Measurements from ENCODE around the gene SPI1. TPM values are rescaled to one million over a fixed set of nuclear protein-coding genes. Genes with fewer than 3 reads are reported as not detected.

SPI1 gene
- total RNA-seq, 1 experiment from 2014 or later: not detected

DNA sequence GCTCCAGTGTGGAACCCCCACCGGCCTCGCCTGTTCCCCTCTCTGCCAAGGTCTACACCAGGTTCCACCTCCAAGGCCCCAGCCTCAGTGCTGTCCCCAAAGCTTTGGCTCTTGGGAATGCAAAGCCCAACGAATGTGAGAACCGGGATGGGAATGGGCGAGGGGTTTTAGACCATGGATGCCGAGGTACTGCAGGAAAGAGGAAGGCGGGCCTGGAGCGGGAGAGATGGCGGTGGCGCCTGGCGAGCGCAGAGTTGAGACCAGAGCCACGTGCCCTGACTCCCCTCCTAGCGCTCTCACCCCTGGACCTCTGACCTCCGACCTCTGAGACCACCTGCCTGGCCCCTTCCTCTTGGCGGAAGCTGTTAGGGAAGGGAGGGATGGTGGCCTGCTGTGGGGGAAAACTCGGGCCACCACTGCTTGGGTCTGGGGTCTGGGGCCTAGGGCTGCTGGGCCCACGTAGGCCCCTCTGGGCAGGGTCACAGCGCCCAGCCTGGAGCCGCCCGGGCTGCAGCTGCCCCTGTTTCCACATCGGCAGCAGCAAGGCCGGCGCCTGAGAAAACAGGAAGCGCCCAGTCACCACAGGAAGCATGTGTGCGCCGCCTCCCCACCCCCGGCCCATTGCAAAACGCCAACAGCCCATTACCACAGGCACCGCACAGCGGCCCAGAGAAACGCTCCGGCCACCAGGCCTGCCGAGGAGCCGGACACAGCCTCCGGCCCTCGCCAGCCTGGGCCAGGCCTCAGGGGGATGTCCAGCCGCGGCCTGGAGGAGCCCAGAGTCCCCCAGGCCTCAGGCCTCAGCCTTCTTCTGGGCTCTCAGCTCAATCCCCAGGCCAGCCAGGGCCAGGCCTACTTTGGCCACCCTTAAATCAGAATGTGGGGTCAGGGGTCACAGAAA, 16.2 kb upstream of the SPI1 start:
- no peaks in the 10 kb centered on the region for H3K36me3 Mint-ChIP-seq (ENCODE audit: insufficient read depth, unreplicated experiment)
- H3K4me3 Mint-ChIP-seq (ENCODE audit: unreplicated experiment): no peak overlapping the region
- no peaks in the 10 kb centered on the region for H3K9me3 Mint-ChIP-seq (ENCODE audit: unreplicated experiment)
- intact Hi-C loops (cut with micrococcal nuclease; ENCODE audit: unreplicated experiment): no loop called here
- POLR2A ChIA-PET: no interaction called here
- H3K9me3 ChIP-seq: no peaks in the 10 kb centered on the region
- no TSS peak for BruUV-seq (replicated peaks)
- CTCF ChIA-PET: no interaction called here
- no peaks in the 10 kb centered on the region for H3K4me1 ChIP-seq
- no peaks in the 10 kb centered on the region for H3K36me3 ChIP-seq (ENCODE audit: control insufficient read depth, insufficient read depth, low read length)
- no peaks in the 10 kb centered on the region for H3K27me3 Mint-ChIP-seq (ENCODE audit: insufficient read depth, unreplicated experiment)
- no peaks in the 10 kb centered on the region for H3K27me3 ChIP-seq (replicated peaks; ENCODE audit: control insufficient read depth, insufficient read depth, low read length)
- H3K4me1 Mint-ChIP-seq (ENCODE audit: low read depth, unreplicated experiment): no peaks in the 10 kb centered on the region
- H3K27ac Mint-ChIP-seq (ENCODE audit: unreplicated experiment): no peak overlapping the region
- TF ChIP-seq, protein P1, sequence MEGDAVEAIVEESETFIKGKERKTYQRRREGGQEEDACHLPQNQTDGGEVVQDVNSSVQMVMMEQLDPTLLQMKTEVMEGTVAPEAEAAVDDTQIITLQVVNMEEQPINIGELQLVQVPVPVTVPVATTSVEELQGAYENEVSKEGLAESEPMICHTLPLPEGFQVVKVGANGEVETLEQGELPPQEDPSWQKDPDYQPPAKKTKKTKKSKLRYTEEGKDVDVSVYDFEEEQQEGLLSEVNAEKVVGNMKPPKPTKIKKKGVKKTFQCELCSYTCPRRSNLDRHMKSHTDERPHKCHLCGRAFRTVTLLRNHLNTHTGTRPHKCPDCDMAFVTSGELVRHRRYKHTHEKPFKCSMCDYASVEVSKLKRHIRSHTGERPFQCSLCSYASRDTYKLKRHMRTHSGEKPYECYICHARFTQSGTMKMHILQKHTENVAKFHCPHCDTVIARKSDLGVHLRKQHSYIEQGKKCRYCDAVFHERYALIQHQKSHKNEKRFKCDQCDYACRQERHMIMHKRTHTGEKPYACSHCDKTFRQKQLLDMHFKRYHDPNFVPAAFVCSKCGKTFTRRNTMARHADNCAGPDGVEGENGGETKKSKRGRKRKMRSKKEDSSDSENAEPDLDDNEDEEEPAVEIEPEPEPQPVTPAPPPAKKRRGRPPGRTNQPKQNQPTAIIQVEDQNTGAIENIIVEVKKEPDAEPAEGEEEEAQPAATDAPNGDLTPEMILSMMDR (IDR thresholded peaks at IDR 0.05; ENCODE audit: insufficient read depth in 1 of 2, low read depth in 1 of 2, low read length in 1 of 2, severe bottlenecking in 1 of 2, unreplicated experiment in 1 of 2): no peak
- DNase-seq: no peak
- no peak overlapping the region for H3K4me3 ChIP-seq (ENCODE audit: low read depth, low read length)

DNA sequence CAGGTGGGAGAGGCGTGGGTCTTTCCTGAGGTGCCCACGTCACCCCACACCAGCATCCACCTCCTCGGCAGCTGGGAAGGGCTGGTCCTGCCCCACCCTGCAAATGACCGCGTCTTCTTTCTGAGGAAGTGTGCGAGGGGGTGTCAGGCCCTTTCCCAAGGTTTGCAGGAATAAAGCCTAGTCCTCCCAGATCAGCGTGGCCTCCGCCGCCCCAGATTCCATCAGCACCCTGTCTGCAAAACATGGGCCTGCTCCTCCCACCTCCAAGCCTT, 15.6 kb upstream of the SPI1 start:
- intact Hi-C loops (cut with micrococcal nuclease; ENCODE audit: unreplicated experiment): no loop called here
- CTCF ChIA-PET: no interaction called here
- no peaks in the 10 kb centered on the region for H3K27me3 ChIP-seq (replicated peaks; ENCODE audit: control insufficient read depth, insufficient read depth, low read length)

DNA sequence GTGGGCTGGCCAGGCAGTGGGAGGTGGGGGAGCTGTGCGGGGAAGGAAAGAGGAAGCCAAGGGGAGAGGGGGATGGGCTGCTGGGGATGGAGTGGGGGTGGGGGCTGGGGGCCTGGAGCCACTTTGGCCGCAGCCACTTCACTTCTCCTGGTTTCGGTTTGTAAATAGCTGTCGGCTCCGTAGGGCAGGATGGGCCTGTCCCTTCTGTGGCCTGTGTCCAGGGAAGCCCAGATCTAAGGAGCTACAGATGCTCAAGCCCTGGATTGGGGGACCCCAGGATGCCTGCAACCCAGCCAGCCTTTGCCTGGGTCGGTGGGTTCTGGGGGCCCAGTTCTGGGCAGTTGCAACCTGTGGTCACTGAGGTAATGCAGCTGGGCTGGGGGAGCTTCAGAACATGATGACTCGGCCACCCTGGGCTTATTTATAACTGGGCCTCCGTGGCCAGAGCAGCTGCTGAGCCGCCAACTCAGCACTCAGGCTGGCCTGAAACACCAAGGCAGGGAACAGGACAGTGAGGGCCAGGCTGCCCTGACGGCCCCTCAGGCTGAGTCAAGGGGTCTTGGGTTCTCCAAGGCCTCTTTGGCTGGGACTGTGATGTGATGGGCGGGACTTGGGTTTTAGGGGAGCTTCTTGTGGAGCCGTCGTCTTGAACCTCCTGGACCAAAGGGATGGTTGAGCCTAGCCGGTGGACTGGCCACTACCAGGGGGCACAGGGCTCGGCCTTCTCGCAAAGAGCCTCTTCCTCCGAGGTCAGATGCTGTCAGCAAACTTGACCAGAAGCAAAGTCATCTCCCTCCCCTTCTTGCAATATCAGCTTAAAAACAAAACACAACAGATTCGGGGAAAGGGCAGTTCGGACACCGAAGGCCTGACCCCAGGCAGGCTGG, 15.1 kb upstream of the SPI1 start:
- Mint-ChIP-seq H3K9me3 (ENCODE audit: unreplicated experiment) (no peaks in the 10 kb centered on the region), H3K4me1 (ENCODE audit: low read depth, unreplicated experiment) (no peaks in the 10 kb centered on the region), H3K27ac (ENCODE audit: unreplicated experiment) (no peak overlapping the region), H3K4me3 (ENCODE audit: unreplicated experiment) (no peak overlapping the region), H3K27me3 (ENCODE audit: insufficient read depth, unreplicated experiment) (no peaks in the 10 kb centered on the region), H3K36me3 (ENCODE audit: insufficient read depth, unreplicated experiment) (no peaks in the 10 kb centered on the region)
- Histone ChIP-seq H3K4me1 (no peaks in the 10 kb centered on the region), H3K4me3 (ENCODE audit: low read depth, low read length) (no peak overlapping the region), H3K9me3 (no peaks in the 10 kb centered on the region), H3K36me3 (ENCODE audit: control insufficient read depth, insufficient read depth, low read length) (no peaks in the 10 kb centered on the region), H3K27me3 (replicated peaks; ENCODE audit: control insufficient read depth, insufficient read depth, low read length) (no peaks in the 10 kb centered on the region)
- TF ChIP-seq, protein P1 (IDR thresholded peaks at IDR 0.05; ENCODE audit: insufficient read depth in 1 of 2, low read depth in 1 of 2, low read length in 1 of 2, severe bottlenecking in 1 of 2, unreplicated experiment in 1 of 2): no peak
- CTCF ChIA-PET: no interaction called here
- POLR2A ChIA-PET: no interaction called here
- intact Hi-C loops (cut with micrococcal nuclease; ENCODE audit: unreplicated experiment): no loop called here
- no TSS peak for BruUV-seq (replicated peaks)
- DNase-seq: no peak

More for the DNA sequence above, 15.6 kb upstream of the SPI1 start:
- DNase-seq: no peak
- BruUV-seq (replicated peaks): no TSS peak
- Histone ChIP-seq H3K36me3 (ENCODE audit: control insufficient read depth, insufficient read depth, low read length) (no peaks in the 10 kb centered on the region), H3K4me1 (no peaks in the 10 kb centered on the region), H3K9me3 (no peaks in the 10 kb centered on the region), H3K4me3 (ENCODE audit: low read depth, low read length) (no peak overlapping the region)
- POLR2A ChIA-PET: no interaction called here
- no peaks in the 10 kb centered on the region for H3K27me3 Mint-ChIP-seq (ENCODE audit: insufficient read depth, unreplicated experiment)
- H3K4me3 Mint-ChIP-seq (ENCODE audit: unreplicated experiment): no peak overlapping the region
- H3K27ac Mint-ChIP-seq (ENCODE audit: unreplicated experiment): no peak overlapping the region
- H3K36me3 Mint-ChIP-seq (ENCODE audit: insufficient read depth, unreplicated experiment): no peaks in the 10 kb centered on the region
- H3K4me1 Mint-ChIP-seq (ENCODE audit: low read depth, unreplicated experiment): no peaks in the 10 kb centered on the region
- TF ChIP-seq, protein P1 (IDR thresholded peaks at IDR 0.05; ENCODE audit: insufficient read depth in 1 of 2, low read depth in 1 of 2, low read length in 1 of 2, severe bottlenecking in 1 of 2, unreplicated experiment in 1 of 2): no peak
- H3K9me3 Mint-ChIP-seq (ENCODE audit: unreplicated experiment): no peaks in the 10 kb centered on the region

Measured in Caco-2 (cell line).